SK-N-SH (cell line): ENCODE measurements around the gene UGT1A4. TPM values are rescaled to one million over a fixed set of nuclear protein-coding genes. Genes with fewer than 3 reads are reported as not detected.

Experiments
- CTCF ChIA-PET: fragments of 300-600, 350-600 bp; formaldehyde crosslinking; extraction: SDS; loops from one replicate; lab custom pipeline; 2021; lab: Yijun Ruan, JAX
- POLR2A ChIA-PET: fragments of 350-600 bp; sonication (Branson Sonifier 250); formaldehyde crosslinking; extraction: SDS; loops from one replicate; lab custom pipeline; 2020; ENCODE audit warnings: antibody characterized with exemption, inconsistent platforms; lab: Yijun Ruan, JAX
- DNase-seq: peaks from one replicate; pipeline ENCODE4 v3.0.0; 2012
- H2AFZ ChIP-seq: fragments of 200-600 bp; sonication (generic); 2 replicates; pipeline ENCODE4 v1.8.1; 2016; ENCODE audit warnings: antibody characterized with exemption, mild to moderate bottlenecking, low read depth
- H3F3A ChIP-seq: fragments of 200-600 bp; sonication (generic); replicated peaks from 2 replicates; pipeline ENCODE3; 2016; ENCODE audit warnings: antibody characterized with exemption, mild to moderate bottlenecking; ENCODE audit not compliant: insufficient read depth
- H3K27ac ChIP-seq, 2 experiments: fragments of 200-500 bp in 1 of 2; fragments of 200-600 bp in 1 of 2; sonication (Bioruptor generic) in 1 of 2; sonication (generic), shearing (Covaris generic) in 1 of 2; 2 replicates each; pipeline versions ENCODE4 v1.5.1 to v1.6.1; 2014 to 2016; ENCODE audit warnings: low read depth in 2 of 2, inconsistent platforms in 1 of 2, low read length in 1 of 2, mild to moderate bottlenecking in 1 of 2, mixed read lengths in 1 of 2
- H3K27me3 ChIP-seq: fragments of 200-600 bp; sonication (generic), shearing (Covaris generic); 2 replicates; pipeline ENCODE4 v1.6.1; 2016; ENCODE audit warnings: mixed run types; ENCODE audit not compliant: insufficient read depth
- H3K36me3 ChIP-seq, 2 experiments: fragments of 200-500 bp in 1 of 2; fragments of 200-600 bp in 1 of 2; sonication (Bioruptor generic) in 1 of 2; sonication (generic) in 1 of 2; replicated peaks in 1 of 2; 2 replicates each; pipeline versions ENCODE3 to v1.5.1; 2014 to 2016; ENCODE audit warnings: low read length in 1 of 2, mild to moderate bottlenecking in 1 of 2; ENCODE audit not compliant: insufficient read depth in 2 of 2, control insufficient read depth in 1 of 2
- H3K4me1 ChIP-seq, 2 experiments: fragments of 200-500 bp in 1 of 2; fragments of 200-600 bp in 1 of 2; sonication (Bioruptor generic) in 1 of 2; sonication (generic), shearing (Covaris generic) in 1 of 2; 2 replicates each; pipeline versions ENCODE4 v1.5.1 to v1.6.1; 2014 to 2016; ENCODE audit warnings: low read depth in 1 of 2, low read length in 1 of 2, mixed run types in 1 of 2; ENCODE audit not compliant: insufficient read depth in 2 of 2, control insufficient read depth in 1 of 2
- H3K4me2 ChIP-seq: fragments of 200-600 bp; sonication (generic), shearing (Covaris generic); 2 replicates; pipeline ENCODE4 v1.6.1; 2017; ENCODE audit warnings: mixed run types
- H3K4me3 ChIP-seq, 2 experiments: fragments of 200-500 bp in 1 of 2; fragments of 200-600 bp in 1 of 2; sonication (Bioruptor generic) in 1 of 2; sonication (generic), shearing (Covaris generic) in 1 of 2; 2 replicates each; pipeline versions ENCODE4 v1.5.1 to v1.8.1; 2014 to 2016; ENCODE audit warnings: low read depth in 2 of 2, inconsistent platforms in 1 of 2, low read length in 1 of 2, mild to moderate bottlenecking in 1 of 2, mixed read lengths in 1 of 2, moderate library complexity in 1 of 2
- H3K79me2 ChIP-seq: fragments of 200-600 bp; sonication (generic); 2 replicates; pipeline ENCODE4 v1.8.1; 2017; ENCODE audit warnings: mild to moderate bottlenecking; ENCODE audit not compliant: insufficient read depth
- H3K9ac ChIP-seq: fragments of 200-600 bp; sonication (generic); 2 replicates; pipeline ENCODE4 v1.6.1; 2017; ENCODE audit warnings: mixed run types
- H3K9me2 ChIP-seq: fragments of 200-600 bp; sonication (generic); 2 replicates; pipeline ENCODE4 v1.6.1; 2017; ENCODE audit warnings: mixed run types
- H3K9me3 ChIP-seq: fragments of 200-600 bp; sonication (generic); 2 replicates; pipeline ENCODE4 v1.6.1; 2017; ENCODE audit warnings: mixed run types, mild to moderate bottlenecking, moderate library complexity
- H4K20me1 ChIP-seq: fragments of 200-600 bp; sonication (generic); 2 replicates; pipeline ENCODE4 v1.6.1; 2017; ENCODE audit warnings: mild to moderate bottlenecking, mixed run types; ENCODE audit not compliant: insufficient read depth
- CHD2 ChIP-seq: fragments of 150-350 bp; IDR thresholded peaks from 2 replicates; pipeline ENCODE4 v1.6.1; 2018; ENCODE audit warnings: low read length; ENCODE audit not compliant: partially characterized antibody
- CTCF ChIP-seq: fragments of 200-600 bp; sonication (generic); IDR thresholded peaks from 2 replicates; pipeline ENCODE4 v1.6.1; 2017; ENCODE audit warnings: antibody characterized with exemption, mild to moderate bottlenecking, moderate library complexity
- EP300 ChIP-seq, 2 experiments: IDR thresholded peaks; 2 replicates each; pipeline versions ENCODE4 v1.4.0 to v1.6.1; 2012; ENCODE audit warnings: borderline replicate concordance in 1 of 2, low read depth in 1 of 2, low read length in 1 of 2
- EZH2phosphoT487 ChIP-seq: fragments of 200-600 bp; sonication (generic); IDR thresholded peaks from 2 replicates; pipeline ENCODE4 v1.6.1; 2017; ENCODE audit warnings: low read depth, mixed run types, mild to moderate bottlenecking, antibody characterized with exemption, moderate library complexity, borderline replicate concordance
- FOSL2 ChIP-seq: IDR thresholded peaks from 2 replicates; pipeline ENCODE4 v1.4.0; 2012; ENCODE audit warnings: low read depth, mild to moderate bottlenecking, moderate library complexity, borderline replicate concordance
- IRF3 ChIP-seq: fragments of 150-350 bp; IDR thresholded peaks from 2 replicates; pipeline ENCODE4 v1.6.1; 2016; ENCODE audit warnings: mild to moderate bottlenecking, low read depth, low read length
- MAX ChIP-seq: IDR thresholded peaks from 2 replicates; pipeline ENCODE4 v1.4.0; 2012; ENCODE audit warnings: low read depth
- MXI1 ChIP-seq: IDR thresholded peaks from 2 replicates; pipeline ENCODE4 v1.6.1; 2012; ENCODE audit warnings: mild to moderate bottlenecking, low read depth, low read length, improper control_type of control experiment
- NFIC ChIP-seq: IDR thresholded peaks from 2 replicates; pipeline ENCODE4 v1.4.0; 2012; ENCODE audit warnings: borderline replicate concordance
- POLR2AphosphoS5 ChIP-seq: IDR thresholded peaks from 2 replicates; pipeline ENCODE4 v1.6.1; 2012; ENCODE audit warnings: low read depth, low read length
- RAD21 ChIP-seq: IDR thresholded peaks from 2 replicates; pipeline ENCODE4 v1.6.1; 2012; ENCODE audit warnings: mild to moderate bottlenecking, low read length
- SIN3A ChIP-seq: IDR thresholded peaks from 2 replicates; pipeline ENCODE4 v1.6.1; 2012; ENCODE audit warnings: low read depth, mild to moderate bottlenecking, low read length, moderate library complexity, borderline replicate concordance
- SMC3 ChIP-seq: IDR thresholded peaks from 2 replicates; pipeline ENCODE4 v1.6.1; 2012; ENCODE audit warnings: low read depth, low read length, improper control_type of control experiment
- TAF1 ChIP-seq: IDR thresholded peaks from 2 replicates; pipeline ENCODE4 v1.6.1; 2012; ENCODE audit warnings: low read depth, mild to moderate bottlenecking, low read length, moderate library complexity, borderline replicate concordance
- YY1 ChIP-seq: IDR thresholded peaks from 2 replicates; pipeline ENCODE4 v1.4.0; 2012; ENCODE audit warnings: low read depth, mild to moderate bottlenecking
- ZBTB33 ChIP-seq: IDR thresholded peaks from 2 replicates; pipeline ENCODE4 v1.4.0; 2012; ENCODE audit warnings: low read depth, borderline replicate concordance
- WGBS: methylation state at CpG from one replicate; pipeline ENCODE4 v1.1.6; 2017; ENCODE audit warnings: low lambda C conversion rate; 5-methylcytosine and 5-hydroxymethylcytosine counted together
- polyA plus RNA-seq, 3 experiments: library from polyadenylated mRNA; depleted of rRNA; stranded (reverse); fragments of >200 nt; gene quantifications; 2 replicates each; pipeline ENCODE4 v1.2.3, GENCODE V29; 2012

The UGT1A4 gene
- polyA plus RNA-seq, 1 of the 3 experiments (the other 2 are of a cell fraction), result not detected

GRCh38 chr2:233799087-233799665 is 80.6 kb downstream of the UGT1A4 start:
- POLR2A ChIA-PET, result no interaction called here
- Histone ChIP-seq H3K36me3 (no peaks in the 10 kb centered on the region), H3F3A (no peaks in the 10 kb centered on the region)
- no peak for DNase-seq
- CTCF ChIA-PET, result interaction anchor here (0.5 kb wide), 1 partner anchor 1083 kb away, joined by 3 read pairs; no protein-coding TSS in a partner anchor
- no peak for TF ChIP-seq MXI1
- TF ChIP-seq, all 33 proteins: peak for 0
- no peak overlapping the region for H3K4me2 ChIP-seq
- no peak overlapping the region for H3K9ac ChIP-seq
- H3K9me2 ChIP-seq, result no peaks in the 10 kb centered on the region
- H3K4me3 ChIP-seq, result no peak overlapping the region
- no peaks in the 10 kb centered on the region for H3K79me2 ChIP-seq
- H3K4me1 ChIP-seq, result no peaks in the 10 kb centered on the region
- H4K20me1 ChIP-seq, result no peaks in the 10 kb centered on the region
- H2AFZ ChIP-seq, result no peak overlapping the region
- H3K27ac ChIP-seq, result no peak overlapping the region
- H3K9me3 ChIP-seq, result no peaks in the 10 kb centered on the region
- H3K27me3 ChIP-seq, result no peaks in the 10 kb centered on the region
- 50% methylated on average over 6 of the region's 7 CpGs for WGBS

GRCh38 chr2:233799716-233800115 is 81.2 kb downstream of the UGT1A4 start:
- ChIA-PET CTCF (interaction anchor here (0.5 kb wide), 1 partner anchor 1083 kb away, joined by 3 read pairs; no protein-coding TSS in a partner anchor), POLR2A (no interaction called here)

GRCh38 chr2:233800208-233800607 is 81.7 kb downstream of the UGT1A4 start:
- no peaks in the 10 kb centered on the region for H3K4me1 ChIP-seq
- H3K36me3 ChIP-seq, result no peaks in the 10 kb centered on the region
- H3K4me2 ChIP-seq, result no peak overlapping the region
- ChIA-PET POLR2A (no interaction called here), CTCF (no interaction called here)
- H3K27ac ChIP-seq, result no peak overlapping the region
- no peak overlapping the region for H3K4me3 ChIP-seq
- 46% methylated on average over 6 of the region's 7 CpGs for WGBS
- no peak for DNase-seq
- no peaks in the 10 kb centered on the region for H3K79me2 ChIP-seq
- no peak overlapping the region for H2AFZ ChIP-seq
- H3F3A ChIP-seq, result no peaks in the 10 kb centered on the region
- H3K9me3 ChIP-seq, result no peaks in the 10 kb centered on the region
- H3K9me2 ChIP-seq, result no peaks in the 10 kb centered on the region
- TF ChIP-seq CTCF, result no peak
- no peak for TF ChIP-seq CHD2
- TF ChIP-seq EZH2phosphoT487, result no peak
- TF ChIP-seq RAD21, result no peak
- TF ChIP-seq IRF3, result no peak
- no peak for TF ChIP-seq SIN3A
- no peak for TF ChIP-seq EP300 (IDR thresholded peaks at IDR 0.05; ENCODE audit: borderline replicate concordance in 1 of 2, low read depth in 1 of 2, low read length in 1 of 2)
- TF ChIP-seq FOSL2, result no peak
- TF ChIP-seq POLR2AphosphoS5, result no peak
- TF ChIP-seq TAF1, result no peak
- TF ChIP-seq MAX, result no peak
- TF ChIP-seq ZBTB33, result no peak
- no peak for TF ChIP-seq SMC3
- no peaks in the 10 kb centered on the region for H3K27me3 ChIP-seq
- H4K20me1 ChIP-seq, result no peaks in the 10 kb centered on the region
- no peak overlapping the region for H3K9ac ChIP-seq

More at GRCh38 chr2:233799716-233800115, 81.2 kb downstream of the UGT1A4 start:
- H2AFZ ChIP-seq, result no peak overlapping the region
- H3K9me2 ChIP-seq, result no peaks in the 10 kb centered on the region
- no peaks in the 10 kb centered on the region for H3K9me3 ChIP-seq
- no peaks in the 10 kb centered on the region for H3K36me3 ChIP-seq
- H3K4me3 ChIP-seq, result no peak overlapping the region
- no peak for TF ChIP-seq NFIC
- TF ChIP-seq YY1, result no peak
- no peak overlapping the region for H3K27ac ChIP-seq
- H3F3A ChIP-seq, result no peaks in the 10 kb centered on the region
- DNase-seq, result no peak
- no peaks in the 10 kb centered on the region for H4K20me1 ChIP-seq
- no peak overlapping the region for H3K9ac ChIP-seq
- H3K27me3 ChIP-seq, result no peaks in the 10 kb centered on the region
- 34% methylated on average over 3 of the region's 5 CpGs for WGBS
- H3K4me2 ChIP-seq, result no peak overlapping the region
- no peaks in the 10 kb centered on the region for H3K4me1 ChIP-seq
- no peaks in the 10 kb centered on the region for H3K79me2 ChIP-seq
